SIG-M5 (cell line): ENCODE data around the gene MLEC.

Experiments used
- DNase-seq: peaks from one replicate; lab custom pipeline; 2025; lab: John Stamatoyannopoulos, UW

MLEC gene

DNA sequence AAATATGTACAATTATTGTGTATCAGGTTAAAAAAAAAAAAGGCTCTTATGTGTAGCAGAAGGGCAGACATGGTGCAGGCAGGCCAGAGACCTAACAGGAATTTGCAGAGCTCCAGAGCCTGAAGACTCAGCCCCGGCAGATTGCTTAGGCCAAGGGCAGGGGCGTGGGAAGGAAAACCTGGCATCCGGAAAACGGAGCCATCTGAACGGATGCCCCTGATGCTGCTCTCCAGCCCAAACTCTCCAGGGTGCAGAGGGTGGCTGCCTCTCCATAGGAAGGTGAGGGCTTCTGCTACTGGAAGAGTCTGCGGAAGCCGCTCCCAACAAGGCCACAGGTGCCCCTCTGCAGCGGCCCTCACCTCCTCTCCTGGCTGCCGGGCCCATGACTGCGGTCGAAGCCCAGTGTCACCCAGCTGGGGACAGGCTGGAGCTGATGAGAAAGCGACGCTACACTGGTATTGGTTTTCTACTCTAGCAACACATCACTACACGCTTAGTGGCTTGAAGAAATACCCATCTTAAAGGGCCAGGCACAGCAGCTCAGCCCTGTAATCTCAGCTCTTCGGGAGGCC is 58.1 kb downstream of the MLEC start:
- DNase-seq: no peak

GRCh38 chr12:120748242-120748641 is 61.3 kb downstream of the MLEC start:
- no peak for DNase-seq

- no peak for DNase-seq
These were observed 62.3 kb downstream of the MLEC start for GRCh38 chr12:120749256-120749655.

- no peak for DNase-seq
These were observed 63.9 kb downstream of the MLEC start for GRCh38 chr12:120750806-120751205.

GRCh38 chr12:120751389-120751788 is 64.4 kb downstream of the MLEC start:
- DNase-seq: no peak
